T-helper 1 cell (primary cell): ENCODE results near the gene C1QB.

Experiments used
- DNase-seq, 5 donors: peaks; one replicate each; pipeline ENCODE4 v3.0.0-alpha.2; 2012 to 2020
- total RNA-seq, 4 donors: gene quantifications; one replicate each; lab custom pipeline; 2026; lab: John Stamatoyannopoulos, UW

C1QB gene
- 0 reads per million in 4 donors for total RNA-seq

- DNase-seq = no peak
These were observed at the start of gene C1QB for GRCh38 chr1:22652881-22653316. Gene C1QB (plus strand): TSS chr1:22653236. CDS start chr1:22659463, 6,227 bp downstream.

DNA sequence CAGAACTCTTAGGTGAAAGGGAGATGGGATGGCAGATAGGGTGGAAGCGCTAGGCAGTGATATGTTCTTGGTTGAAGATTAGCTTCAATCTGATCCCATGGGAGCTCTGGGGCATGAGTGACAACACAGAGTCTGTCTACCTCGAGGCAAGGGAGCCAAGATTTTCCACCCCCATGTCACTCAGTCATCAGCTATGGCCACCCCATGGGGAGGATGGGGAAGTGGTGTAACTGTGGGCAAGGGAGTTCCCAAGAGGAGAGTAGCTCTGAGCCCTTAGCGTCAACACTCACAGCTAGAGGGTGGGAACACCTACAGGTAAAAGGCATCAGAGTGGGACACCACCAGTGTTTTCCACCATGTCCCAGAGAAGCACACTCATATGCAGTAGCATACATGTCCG, 46.9 kb upstream of the C1QB start:
- DNase-seq = no peak

DNA sequence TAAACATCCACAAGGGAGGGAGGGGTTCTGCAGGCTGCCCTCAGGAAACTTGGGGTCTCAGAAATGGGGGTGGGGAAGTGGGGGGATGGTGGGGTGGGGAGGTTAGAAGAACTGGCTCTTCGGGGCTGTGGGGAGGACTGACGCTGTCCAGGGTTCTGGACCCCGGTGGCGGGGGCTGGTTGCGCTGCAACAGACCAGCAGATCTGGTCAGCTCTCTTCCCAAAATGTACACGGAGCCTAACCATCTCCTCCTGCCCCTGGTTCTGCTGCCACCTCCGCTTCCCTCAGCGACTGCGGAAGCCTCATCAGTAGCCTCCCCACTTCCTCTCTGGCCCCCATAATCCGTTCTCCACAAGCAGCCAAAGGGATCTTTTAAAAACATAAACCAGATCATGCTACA, 45.9 kb upstream of the C1QB start:
- no peak for DNase-seq

DNA sequence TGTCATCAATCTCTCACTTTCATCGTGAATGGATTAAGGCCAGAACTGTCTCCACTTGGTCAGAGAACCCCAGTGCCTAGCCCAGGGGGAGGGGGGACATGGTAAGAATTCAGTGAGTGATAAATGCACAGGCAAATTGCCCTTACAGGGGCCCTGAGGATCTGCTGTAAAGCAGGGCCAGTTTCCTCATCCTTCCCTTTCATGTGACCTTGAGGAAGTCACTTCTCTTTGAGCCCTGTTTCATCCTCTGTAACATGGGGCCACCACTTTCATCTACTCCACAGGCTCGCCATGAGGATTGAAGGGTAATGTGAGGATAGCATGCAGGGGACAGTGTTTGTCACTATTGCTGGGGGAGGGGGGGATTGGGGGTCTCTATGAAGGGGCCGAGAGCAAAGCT, 44.7 kb upstream of the C1QB start:
- DNase-seq = no peak

GRCh38 chr1:22609291-22609690, 43.7 kb upstream of the C1QB start:
- DNase-seq = no peak

GRCh38 chr1:22611530-22611947, 41.5 kb upstream of the C1QB start:
- peak in 1 of 5 donors; percentile 9 for DNase-seq

- no peak for DNase-seq
These were observed 40.1 kb upstream of the C1QB start for GRCh38 chr1:22612671-22613571.

DNA sequence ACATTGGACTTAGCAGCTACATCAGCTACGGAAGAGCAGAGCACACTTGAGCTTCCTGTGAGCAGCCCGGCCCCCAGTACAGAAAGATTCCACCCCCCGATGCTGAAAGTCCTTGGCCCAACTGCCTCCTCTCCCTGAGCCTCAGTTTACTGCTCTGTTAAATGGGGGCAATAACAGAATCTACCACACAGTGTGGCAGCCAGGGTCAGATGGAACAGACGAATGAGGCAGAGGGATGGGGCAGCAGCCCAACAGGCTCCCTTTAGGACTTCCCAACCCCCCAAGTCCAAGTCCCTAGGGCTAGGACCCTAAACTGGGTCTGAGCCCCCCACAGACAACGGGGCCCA, 39.5 kb upstream of the C1QB start:
- no peak for DNase-seq

DNA sequence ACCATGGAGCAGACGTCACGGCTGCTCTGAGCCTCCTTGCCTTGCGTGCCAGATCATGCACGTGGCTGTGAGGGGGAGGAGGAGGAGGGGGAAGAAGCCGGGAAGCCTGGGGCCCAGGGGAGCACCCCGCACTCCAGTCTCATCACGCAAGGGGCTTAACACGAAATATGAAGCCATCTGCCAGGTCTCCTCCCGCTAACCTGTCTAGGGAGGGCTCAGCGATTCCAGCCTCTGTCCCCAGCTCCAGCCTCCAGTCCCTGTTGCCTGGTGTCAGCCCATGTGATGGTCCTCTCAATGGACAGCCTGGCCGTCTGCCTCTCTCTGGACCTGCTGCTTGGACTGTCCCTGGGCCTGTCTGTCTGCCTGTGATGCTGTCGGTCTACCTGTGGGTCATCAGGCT, 39.1 kb upstream of the C1QB start:
- DNase-seq = no peak

DNA sequence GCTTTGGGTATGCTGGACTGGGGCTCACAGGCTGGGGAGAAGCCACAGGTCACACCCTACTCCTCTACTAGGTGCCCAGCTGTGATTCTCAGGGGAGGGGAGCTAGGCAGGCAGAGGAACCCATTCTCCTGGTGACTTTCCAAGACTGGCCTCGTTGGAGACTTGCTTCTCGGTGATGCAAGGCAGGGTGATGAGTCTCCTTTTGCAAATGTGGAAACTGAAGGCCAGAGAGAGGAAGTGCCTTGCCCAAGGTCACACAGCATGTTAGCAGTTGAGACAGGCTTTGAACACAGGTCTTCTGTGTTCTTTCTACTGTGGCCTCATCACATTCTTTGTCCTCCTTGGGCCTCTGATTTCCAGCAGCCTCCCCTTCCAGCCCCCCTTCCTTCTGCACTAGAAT, 37.1 kb upstream of the C1QB start:
- no peak for DNase-seq

DNA sequence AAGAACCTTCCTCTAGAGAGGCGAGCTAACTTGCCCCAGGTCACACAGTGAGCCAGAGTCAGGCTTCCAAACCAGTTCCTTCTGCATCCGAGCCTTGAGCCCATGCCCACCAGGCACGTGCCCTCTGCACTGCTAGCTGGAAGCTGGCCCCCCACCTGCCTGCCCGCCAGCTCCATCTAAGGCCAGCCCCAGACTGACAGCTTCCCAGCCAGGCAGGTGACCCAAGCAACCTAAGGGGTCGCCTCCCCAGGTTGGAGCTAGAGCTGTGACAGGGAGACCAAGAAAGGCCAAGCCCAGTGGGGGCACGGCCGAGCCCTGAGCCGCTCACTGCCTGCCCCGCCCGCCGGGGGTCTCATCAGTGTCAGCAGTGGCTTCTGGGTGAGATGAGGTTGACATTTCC, 36.5 kb upstream of the C1QB start:
- no peak for DNase-seq

DNA sequence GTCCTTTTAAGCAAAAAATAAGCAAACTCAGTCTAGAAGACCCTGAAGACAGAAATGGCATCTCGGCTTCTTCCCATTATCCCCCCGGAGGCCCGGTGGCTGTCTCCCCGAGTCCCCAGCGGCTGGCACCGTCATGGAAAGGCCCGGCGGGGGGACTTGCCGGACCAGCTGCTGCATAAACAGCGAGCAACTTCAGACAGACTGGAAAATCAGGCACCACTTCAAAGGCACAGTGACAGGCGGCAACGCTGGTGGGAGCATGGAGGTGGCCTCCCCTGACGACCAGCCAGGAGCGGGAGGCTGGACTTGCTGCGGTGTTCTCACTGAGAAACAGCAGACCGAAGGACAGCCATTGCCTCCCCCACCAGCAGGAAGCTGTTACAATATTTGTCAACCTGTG, 35.0 kb upstream of the C1QB start:
- no peak for DNase-seq

DNA sequence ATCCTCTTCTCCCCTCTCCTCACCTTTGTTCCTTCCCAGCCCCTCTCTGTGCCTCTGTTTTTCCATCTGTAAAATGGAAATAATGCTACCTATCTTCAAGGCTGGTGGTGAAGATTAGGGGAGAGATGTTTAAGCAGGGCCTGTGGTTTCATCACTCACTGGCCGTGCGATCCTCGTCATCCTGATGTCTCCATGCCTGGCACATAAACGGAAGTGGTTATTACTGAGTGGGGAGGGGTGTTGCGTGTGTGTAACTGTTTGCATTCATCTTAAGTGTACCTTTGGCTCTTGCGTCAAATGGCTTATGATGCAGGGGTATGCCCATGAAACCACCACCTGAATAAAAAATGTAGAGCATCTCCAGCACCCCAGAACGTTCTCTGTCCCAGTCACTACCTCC, 33.8 kb upstream of the C1QB start:
- no peak for DNase-seq

GRCh38 chr1:22619798-22620197, 33.2 kb upstream of the C1QB start:
- no peak for DNase-seq

- no peak for DNase-seq
These were observed 31.3 kb upstream of the C1QB start for GRCh38 chr1:22621761-22622160.

DNA sequence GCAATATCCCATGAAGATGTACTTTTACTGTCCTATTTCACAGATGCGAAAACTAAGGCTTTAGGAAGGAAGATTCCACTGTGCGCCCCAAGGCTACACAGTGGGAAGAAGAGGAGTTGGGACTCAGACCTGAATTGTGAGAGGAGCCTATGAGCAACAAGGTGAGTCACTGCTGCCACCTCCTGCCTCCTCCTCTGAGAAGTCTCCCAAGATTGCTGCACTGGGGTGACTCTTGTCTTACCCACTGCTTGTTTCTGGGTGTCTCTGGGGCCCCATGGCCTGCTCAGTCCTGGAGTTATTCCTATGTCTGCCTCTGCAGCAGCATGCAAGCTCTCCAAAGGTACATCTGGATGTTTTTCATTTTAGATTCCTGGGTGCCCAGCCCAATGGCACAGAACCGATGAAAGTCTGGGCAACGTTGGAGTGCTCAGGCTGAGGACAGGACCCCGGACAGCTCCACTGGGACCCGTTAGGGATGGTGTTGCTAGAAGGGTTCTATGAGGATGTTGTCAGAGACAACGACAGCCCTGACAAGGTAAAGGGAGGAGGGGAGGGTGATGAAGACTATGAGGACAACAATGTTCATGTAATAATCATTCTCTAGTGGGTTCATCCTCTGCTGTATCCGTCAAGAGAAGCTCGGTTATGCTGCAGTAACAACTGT, 27.6 kb upstream of the C1QB start:
- no peak for DNase-seq

- no peak for DNase-seq
These were observed 26.5 kb upstream of the C1QB start for GRCh38 chr1:22626237-22627157.

DNA sequence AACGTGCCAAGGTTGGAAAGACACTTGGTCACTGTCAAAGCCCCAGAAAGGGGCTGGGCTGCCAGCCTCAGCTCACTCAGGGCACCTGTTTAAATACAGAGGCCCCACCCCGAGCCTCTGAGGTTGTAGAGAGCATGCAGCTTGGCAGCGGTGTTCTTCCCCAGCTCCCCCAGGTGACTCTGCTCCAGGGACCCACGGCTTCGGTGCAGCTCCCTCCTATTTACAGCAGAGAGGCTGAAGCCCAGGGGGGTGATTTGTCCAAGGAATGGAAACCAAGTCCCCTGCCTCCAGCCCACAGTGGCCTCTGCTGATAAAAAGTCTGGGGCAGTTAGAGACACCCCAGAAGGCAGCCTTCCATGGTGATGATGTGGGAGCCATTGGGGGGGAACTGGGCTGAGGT, 25.7 kb upstream of the C1QB start:
- no peak for DNase-seq

DNA sequence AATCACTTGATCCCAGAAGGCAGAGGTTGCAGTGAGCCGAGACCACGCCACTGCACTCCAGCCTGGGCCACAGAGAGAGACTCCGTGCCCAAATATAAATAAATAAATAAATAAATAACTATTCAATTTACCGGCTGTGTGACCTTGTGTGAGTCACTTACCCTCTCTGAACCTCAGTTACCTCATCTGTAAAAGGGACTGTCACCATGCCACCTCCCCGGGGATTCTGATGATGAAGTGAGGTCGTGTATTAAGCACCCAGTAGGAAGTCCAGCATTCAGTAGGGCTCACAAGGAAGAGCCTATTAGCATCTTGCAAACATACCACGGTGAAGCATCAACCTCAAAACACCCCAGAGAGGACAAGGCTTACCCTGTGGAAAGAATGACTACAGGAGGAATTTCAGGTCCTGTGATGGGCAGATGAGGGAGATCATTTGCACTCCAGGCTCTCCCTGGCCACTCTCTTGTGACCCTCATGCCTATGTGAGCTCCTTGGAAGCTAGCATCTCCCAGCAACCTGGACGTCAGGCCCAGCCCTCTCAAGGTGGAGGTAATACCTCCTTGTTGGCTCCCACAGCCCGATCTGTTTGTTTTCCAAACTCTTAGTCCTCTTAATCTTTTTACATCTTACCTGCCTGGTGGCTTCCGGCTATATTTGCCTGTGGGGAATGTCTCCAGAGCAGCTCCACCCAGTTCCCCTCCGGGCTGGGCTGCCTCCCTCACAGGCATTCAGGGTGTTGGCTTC, 24.2 kb upstream of the C1QB start:
- no peak for DNase-seq

GRCh38 chr1:22629886-22630285, 23.1 kb upstream of the C1QB start:
- DNase-seq = no peak

DNA sequence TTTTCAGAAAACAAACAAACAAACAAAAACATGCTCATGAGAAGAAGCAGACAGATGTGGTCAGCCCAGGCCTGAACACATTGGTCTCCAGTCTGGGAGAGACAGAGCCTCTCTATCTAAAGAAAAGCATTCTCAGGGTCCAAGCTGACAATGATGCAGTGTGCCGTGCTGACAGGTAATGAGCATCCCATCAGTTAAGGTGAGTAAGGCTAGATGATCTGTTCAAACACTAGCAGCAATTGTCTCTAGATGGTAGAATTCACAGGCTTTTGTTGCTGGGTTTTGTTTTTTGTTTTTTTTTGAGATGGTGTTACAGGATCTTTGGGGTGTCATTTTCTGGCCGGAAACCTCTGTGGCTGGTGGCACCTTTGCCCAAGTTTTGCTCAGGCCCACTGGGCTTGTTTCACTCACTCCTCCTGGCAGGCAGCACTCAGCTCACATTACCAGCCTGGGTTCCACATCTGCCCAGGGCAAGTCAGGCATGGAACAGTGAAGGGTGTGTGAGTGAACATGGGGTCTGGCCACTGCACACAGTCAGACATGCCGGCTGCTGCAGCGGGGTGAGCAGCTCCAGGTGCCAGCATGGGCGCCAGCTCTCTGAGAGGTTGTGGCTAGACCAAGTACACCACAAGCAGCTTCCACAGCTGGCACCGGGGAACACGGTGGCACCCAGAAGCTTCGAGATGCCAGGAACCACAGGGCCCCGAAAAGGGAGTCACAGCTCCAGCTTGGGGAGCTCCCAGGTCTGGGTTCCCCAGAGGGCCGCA, 19.2 kb upstream of the C1QB start:
- no peak for DNase-seq

DNA sequence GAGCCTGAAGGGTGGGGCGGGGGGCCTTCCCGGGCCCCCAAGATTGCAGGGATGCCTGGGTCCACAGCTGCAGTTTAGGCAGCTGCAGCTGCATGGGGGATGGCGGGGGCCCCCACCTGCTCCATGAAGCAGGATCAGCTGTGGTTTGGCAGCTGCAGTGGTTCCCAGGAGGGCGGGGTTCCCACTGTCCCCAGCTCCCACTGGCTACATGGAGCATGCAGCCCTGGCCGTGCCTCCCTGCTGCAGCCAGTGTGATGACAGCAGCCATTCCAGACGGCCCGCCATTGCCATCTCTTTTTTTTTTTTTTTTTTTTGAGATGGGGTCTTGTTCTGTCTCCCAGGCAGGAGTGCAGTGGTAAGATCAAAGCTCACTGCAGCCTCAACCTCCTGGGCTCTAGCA, 17.6 kb upstream of the C1QB start:
- DNase-seq = no peak
